Head of caudate nucleus (tissue), 42 donors: Measurements from ENCODE around the gene SNAP91.
"Not testable (repeated sequence)": the region's sequence is repeated elsewhere in the genome, so short reads cannot be mapped to it uniquely, and the experiment has no call there.

Source experiments
- DNase-seq, 42 donors: peaks; one replicate each; pipeline versions ENCODE4 v3.0.0 to v3.0.0-alpha.2; 2020 to 2021; ENCODE audit warnings: mixed read lengths in 7 of 42
- intact Hi-C: fragments of 100-400 bp; cut with DNase I; formaldehyde crosslinking; loops from one replicate; pipeline ENCODE4 v1.15.0; 2022

Gene SNAP91

DNA sequence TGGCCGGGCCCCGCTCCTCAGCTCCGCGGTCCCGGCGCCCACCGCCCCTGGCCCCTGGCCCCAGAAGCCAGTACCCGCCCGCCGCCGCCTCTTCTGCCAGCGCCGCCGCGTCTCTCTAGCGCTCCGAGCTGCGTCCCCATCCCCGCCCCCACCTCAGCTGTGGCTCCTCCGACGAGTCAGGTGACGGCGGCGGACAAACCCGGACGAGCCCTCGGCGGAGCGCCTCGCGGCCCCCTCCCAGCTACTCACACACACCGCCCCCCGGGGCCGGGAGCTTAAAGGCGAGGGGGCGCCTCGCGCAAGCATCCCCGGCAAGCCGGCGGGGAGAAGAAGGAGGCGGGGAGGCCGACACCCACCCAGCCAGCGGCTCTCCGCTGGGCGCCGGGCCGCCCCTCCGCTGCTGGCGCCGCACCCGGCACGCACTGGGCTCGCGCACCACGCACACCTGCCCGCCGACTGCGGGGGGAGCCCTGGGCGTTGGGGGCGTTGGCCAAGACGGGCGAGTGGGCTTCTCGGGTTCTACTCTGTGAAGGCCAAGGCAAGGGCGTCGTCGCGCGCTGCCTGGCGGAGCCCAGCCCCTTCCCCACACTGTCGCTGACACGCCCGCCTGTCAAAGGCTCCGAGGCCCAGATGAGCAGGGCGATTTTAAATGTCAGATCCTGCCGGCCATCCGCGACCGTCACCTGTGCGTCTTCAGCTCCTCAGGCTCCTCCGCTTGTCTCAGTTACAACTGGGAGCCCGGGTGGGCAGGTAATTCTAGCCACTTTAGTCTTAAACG lies at the start of gene SNAP91:
SNAP91 (minus strand) TSS at position 132 of the 778 bp plus-strand sequence. CDS start 1,174 bp downstream, outside the sequence.
- DNase-seq, result peak; percentile 44 to 94 (median 84)
- intact Hi-C loops, result loop anchor here (2.0 kb wide), 1 partner anchor 144 kb away; the partner anchor contains the start of gene RIPPLY2

DNA sequence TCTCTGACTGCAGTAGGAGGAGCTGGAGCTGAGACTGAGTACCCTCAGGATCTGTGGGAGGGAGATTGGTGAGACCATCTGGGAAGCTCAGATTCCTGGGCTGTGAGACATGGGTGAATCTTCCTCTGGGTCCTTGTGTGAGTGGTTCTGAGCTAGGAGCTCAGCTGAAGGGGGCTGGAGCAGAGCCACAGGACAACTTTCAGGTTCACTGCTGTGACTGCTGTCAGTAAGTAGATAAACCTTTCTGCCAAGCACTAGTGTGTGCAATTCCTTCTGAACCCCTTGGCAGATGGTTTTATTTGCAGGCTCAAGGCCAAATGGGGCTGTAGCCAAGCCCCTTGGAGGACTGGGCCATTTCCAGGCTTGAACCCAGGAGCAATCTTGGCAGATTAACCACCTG lies 49.6 kb upstream of the SNAP91 start:
- DNase-seq, result no peak
- intact Hi-C loops, result no loop called here

DNA sequence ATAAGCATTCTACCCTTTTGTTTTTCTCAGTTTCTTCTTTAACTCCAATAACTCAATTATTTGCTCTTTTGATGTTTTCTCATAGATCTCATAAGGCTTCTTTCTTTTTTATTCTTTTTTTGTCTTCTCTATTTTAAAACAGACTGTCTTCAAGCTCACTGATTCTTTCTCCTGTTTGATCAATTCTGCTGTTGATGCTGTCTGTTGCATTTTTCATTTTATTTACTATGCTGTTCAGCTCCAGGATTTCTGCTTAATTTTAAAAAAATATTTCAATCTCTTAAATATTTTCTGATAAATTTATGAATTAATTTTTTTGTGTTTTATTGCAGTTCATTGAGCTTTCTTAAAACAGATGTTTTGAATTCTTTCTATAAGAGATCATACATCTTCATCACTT lies 48.1 kb upstream of the SNAP91 start:
- intact Hi-C loops, result no loop called here
- no peak for DNase-seq

GRCh38 chr6:83756565-83756964 lies 47.7 kb upstream of the SNAP91 start:
- intact Hi-C loops, result no loop called here
- no peak for DNase-seq

DNA sequence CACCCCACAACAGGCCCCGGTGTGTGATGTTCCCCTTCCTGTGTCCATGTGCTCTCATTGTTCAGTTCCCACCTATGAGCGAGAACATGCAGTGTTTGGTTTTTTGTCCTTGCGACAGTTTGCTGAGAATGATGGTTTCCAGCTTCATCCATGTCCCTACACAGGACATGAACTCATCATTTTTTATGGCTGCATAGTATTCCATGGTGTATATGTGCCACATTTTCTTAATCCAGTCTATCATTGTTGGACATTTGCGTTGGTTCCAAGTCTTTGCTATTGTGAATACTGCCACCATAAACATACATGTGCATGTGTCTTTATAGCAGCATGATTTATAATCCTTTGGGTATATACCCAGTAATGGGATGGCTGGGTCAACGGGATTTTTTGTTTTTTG lies 43.5 kb upstream of the SNAP91 start:
- DNase-seq, intact Hi-C loops: not testable (repeated sequence)

GRCh38 chr6:83741089-83741488 lies 32.2 kb upstream of the SNAP91 start:
- no peak for DNase-seq
- intact Hi-C loops, result no loop called here

- DNase-seq, result no peak
- intact Hi-C loops, result no loop called here
Measured at GRCh38 chr6:83735461-83735860, 26.6 kb upstream of the SNAP91 start.

DNA sequence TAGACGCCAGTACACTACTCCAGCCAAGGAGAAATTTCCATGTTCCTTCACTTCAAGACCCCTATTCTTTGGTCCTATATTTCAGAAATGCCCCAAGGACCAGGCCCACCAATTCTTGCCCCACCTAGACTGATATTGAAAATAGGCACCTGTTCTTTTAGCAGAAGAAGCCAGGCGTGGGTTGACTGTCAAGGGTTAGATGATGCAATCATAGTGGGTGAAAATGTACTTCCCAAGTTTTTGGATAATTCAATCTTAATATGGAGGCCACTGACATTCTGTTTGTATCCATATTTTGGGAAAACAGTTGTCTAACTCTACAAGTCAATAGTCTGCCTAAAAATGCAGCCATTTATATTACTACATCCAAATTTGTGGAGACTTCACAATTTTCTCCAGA lies 21.0 kb upstream of the SNAP91 start:
- no peak for DNase-seq
- intact Hi-C loops, result no loop called here

DNA sequence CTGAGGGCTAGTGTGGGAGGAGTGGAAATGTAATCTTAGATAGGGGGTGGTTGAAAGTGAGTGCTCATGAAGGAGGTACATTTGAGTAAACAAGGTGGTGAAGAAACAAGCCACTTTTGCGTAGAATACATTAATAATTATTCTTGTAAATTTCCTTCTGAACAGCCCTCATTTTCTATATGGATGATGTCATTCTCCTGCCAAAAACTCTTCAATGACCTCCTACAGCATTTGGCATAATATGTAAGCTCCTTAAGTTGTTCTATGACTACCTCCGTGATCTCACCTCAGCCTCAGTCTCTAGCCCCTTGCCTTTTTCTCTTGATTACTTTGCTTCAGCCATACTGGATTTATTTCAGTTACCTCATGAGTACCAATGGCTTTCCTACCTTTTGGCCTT lies 14.0 kb upstream of the SNAP91 start:
- no peak for DNase-seq
- intact Hi-C loops, result no loop called here

- intact Hi-C loops, result no loop called here
- no peak for DNase-seq
Measured at GRCh38 chr6:83717809-83718208, 8.9 kb upstream of the SNAP91 start.

- DNase-seq, result no peak
- intact Hi-C loops, result no loop called here
Measured at GRCh38 chr6:83711958-83712357, 3.1 kb upstream of the SNAP91 start.

DNA sequence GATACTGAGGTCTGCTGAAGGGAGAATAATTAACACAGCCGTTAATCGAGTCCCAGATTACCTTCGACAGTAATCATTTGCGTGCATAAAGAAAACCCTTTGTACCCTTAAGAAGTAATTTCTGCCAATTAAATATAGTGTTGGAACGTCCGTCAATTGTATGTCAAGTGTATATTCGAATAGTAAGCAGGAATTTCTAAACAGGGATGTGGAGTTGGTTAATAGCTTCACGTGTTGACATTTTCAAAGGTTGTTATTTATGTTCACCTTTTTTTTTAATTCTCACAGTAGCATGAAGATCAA lies 798 bp upstream of the SNAP91 start:
- intact Hi-C loops, result loop anchor here (2.0 kb wide), 1 partner anchor 143 kb away; the partner anchor contains the start of gene RIPPLY2
- no peak for DNase-seq

DNA sequence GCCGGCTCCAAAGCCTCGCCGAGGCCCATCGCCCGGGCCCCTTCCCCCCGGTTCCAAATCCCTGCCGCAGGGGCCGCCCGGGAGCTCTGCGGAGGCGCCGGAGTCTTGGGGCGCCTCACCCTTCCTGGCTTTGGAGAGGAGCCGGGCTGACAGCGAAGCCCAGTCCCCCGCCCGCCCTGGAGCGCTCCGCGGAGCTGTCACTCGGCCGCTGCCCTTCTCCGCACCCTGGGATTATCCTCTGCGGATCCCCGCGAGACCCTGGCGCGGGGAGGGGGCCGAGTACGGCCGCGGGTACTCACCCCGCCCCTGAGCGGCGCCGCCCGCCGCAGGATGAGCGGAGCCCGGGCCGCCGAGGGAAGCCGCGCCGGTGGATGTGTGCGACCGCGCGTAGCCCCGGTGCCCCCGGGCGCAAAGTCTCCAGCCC lies 343 bp downstream of the SNAP91 start:
- intact Hi-C loops, result loop anchor here (2.0 kb wide), 1 partner anchor 144 kb away; the partner anchor contains the start of gene RIPPLY2
- peak in 32 of 42 donors; percentile 8 to 69 (median 40) for DNase-seq

DNA sequence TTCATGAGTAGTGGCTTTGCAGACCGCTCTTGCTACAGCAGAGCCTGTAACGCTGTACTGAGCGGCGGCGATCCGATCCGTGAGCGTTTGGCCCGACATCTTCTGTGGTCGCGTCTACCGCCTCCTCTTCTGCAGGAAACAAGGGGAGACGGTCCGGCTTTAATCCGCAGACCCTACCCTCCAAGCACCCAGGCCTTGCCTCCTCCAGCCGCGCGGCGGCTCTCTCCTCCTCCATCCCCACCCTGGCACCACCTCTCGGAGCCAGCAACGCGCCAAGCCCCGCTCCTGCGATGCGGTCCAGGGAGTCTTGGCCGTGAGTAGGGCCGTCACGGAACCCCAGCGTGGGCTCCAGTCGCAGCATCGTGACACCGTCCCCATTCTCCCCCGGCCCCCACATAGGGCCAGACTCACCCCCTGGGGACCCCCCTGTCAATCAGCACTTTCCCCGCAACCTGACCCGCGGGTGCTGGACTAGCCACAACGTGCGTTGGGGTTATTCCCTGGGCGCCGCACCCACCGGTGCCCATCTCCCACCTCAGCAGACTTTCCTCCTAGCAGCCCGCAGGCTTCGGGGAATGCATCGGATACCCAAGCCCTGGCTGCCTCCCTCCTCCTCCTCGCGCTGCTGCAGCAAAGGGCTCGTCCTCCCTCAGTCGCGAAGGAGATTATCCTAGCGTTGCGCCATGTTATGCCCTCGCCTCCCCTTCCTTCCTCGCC lies 914 bp downstream of the SNAP91 start:
- intact Hi-C loops, result loop anchor here (2.0 kb wide), 1 partner anchor 145 kb away; the partner anchor contains the start of gene RIPPLY2
- peak in 41 of 42 donors; percentile 21 to 86 (median 64) for DNase-seq

DNA sequence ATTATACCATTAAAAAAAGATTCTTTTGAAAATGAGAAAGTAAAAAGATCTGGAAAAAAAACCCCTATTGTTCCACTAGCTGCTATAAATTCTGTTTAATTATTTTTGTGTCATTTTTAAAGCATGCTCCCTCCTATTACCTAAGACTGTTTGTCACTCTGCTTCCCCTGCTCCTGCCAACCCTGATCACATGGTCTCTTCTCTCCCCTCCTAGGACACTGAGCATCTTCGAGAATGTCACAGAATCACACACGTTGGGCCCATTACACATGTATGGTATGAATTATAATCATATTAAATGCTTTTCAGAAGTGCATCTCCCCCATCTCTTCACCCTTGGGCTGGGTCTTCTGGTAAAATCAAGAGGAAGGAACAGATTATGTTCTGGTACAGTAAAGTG lies 6.2 kb downstream of the SNAP91 start:
- intact Hi-C loops, result no loop called here
- DNase-seq, result no peak

GRCh38 chr6:83702077-83702476 lies 6.8 kb downstream of the SNAP91 start:
- intact Hi-C loops, result no loop called here
- DNase-seq, result no peak

DNA sequence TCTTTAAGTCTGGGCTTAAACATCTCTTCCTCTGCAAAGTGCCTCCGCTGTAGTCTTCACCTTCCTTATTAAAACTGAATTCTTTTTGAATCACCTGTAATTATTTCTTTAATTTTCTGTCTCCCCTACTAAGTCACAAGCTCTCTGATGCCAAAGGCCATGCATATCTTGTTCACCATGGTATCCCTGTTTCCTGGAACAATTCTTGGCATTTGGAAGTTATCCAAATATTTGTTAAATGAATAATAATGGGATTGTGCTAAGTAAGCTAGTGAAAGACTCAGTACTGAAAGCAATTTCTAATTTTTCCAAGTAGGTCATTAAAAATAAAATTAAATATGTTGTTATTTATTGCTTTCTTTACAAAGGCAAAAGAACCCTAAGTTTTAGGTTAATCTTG lies 12.2 kb downstream of the SNAP91 start:
- intact Hi-C loops, result no loop called here

DNA sequence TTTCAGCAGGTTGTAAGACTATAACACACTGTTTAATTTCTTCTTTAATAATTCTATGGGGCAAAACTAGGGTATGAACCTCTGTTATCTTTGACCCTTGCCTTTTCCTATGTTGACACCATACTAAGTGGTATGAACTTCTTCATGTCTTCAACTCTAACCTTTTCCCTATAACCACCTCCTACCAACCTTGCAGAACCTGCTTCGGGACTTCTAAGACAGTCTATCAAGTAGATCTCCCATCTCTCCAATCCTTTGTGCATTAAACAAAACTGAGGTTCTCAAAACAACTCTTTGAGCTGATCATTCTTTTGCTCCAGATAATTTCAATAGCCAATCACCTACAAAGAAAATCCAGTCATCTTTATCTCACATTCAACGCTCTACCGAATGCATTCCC lies 23.4 kb downstream of the SNAP91 start:
- intact Hi-C loops, result no loop called here
- DNase-seq, result no peak

More for the DNA sequence above, 12.2 kb downstream of the SNAP91 start:
- DNase-seq, result no peak

- intact Hi-C loops, result no loop called here
- DNase-seq, result no peak
Measured at GRCh38 chr6:83677791-83678190, 31.1 kb downstream of the SNAP91 start.

- intact Hi-C loops, result no loop called here
- DNase-seq, result no peak
Measured at GRCh38 chr6:83637953-83638352, 70.9 kb downstream of the SNAP91 start.

DNA sequence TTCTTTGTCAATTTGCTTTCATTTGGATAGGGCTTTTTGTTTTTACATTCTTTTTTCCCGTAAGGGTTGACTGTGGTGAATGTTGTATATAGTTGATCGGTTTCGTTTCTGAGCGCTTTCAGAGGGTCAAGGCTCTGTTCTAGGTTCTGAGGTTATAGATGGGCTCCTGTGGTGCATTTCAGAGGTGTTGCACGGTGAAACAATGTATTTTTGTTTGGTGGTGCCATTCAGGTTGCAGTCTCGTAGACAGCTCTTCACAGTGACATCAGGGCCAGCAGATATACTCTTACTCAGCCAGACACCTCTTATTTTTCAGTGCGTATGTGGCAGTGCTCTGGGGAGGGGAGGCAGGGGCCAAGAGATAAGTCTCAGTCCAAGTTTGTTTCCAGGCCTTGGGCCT lies 72.1 kb downstream of the SNAP91 start:
- intact Hi-C loops, result no loop called here
- no peak for DNase-seq
